ENCODE data around the gene CFAP20DC.

- TF ChIP-seq CTCF (IDR thresholded peaks at IDR 0.05) (no peak), POLR2AphosphoS5 (IDR thresholded peaks at IDR 0.05) (no peak), EP300 (IDR thresholded peaks at IDR 0.05) (no peak)
Observed at GRCh38 chr3:59093521-59093920, 43.7 kb upstream of the CFAP20DC start.

Data from esophagus muscularis mucosa (tissue), 4 donors.